Measurements from ENCODE around the gene SPG7. TPM values are rescaled to one million over a fixed set of nuclear protein-coding genes. Genes with fewer than 3 reads are reported as not detected.

SPG7 gene
- polyA plus RNA-seq, 1 donor from 2014 or later, result 216 TPM

DNA sequence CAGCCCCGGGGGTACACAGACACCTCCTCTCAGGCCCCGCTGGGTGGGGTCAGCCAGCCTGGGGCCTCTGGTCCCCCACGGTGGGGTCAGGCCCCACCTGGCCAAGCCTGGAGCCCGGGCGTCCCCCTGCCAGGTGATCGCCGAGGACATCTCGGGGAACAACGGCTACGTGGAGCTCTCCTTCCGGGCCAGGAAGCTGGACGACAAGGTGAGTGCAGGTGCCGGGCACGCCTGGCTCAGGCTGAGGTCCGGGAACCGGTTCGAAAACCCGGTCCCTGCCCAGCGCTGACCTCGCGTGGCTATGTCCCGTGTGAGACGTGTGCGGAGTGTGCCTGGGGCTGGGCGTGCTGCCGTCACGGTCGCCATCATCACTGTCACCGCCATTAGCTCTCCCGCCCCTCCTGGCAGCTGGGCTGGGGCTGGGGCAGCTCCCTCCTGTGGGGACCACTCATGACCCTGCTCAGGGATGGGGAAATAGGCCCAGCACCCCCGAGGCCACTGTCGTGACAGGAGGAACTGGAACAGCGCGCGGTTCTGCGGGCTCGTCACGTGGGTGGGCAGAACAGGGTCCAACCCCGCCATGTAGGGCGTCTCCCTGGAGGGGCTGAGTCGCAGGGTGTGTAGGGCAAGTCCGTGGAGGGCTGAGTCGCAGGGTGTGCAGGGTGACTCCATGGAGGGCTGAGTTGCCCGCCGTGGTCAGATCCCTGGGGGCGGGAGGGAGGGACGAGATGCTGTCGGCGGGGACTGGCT is 75.9 kb downstream of the SPG7 start:
- TF ChIP-seq REST (IDR thresholded peaks at IDR 0.05; ENCODE audit: borderline replicate concordance) (no peak), SMC3 (conservative IDR thresholded peaks at IDR 0.05; ENCODE audit: poor library complexity) (no peak), CTCF (IDR thresholded peaks at IDR 0.05; ENCODE audit: poor library complexity, severe bottlenecking) (no peak), MXI1 (conservative IDR thresholded peaks at IDR 0.05; ENCODE audit: poor library complexity, severe bottlenecking) (no peak)

DNA sequence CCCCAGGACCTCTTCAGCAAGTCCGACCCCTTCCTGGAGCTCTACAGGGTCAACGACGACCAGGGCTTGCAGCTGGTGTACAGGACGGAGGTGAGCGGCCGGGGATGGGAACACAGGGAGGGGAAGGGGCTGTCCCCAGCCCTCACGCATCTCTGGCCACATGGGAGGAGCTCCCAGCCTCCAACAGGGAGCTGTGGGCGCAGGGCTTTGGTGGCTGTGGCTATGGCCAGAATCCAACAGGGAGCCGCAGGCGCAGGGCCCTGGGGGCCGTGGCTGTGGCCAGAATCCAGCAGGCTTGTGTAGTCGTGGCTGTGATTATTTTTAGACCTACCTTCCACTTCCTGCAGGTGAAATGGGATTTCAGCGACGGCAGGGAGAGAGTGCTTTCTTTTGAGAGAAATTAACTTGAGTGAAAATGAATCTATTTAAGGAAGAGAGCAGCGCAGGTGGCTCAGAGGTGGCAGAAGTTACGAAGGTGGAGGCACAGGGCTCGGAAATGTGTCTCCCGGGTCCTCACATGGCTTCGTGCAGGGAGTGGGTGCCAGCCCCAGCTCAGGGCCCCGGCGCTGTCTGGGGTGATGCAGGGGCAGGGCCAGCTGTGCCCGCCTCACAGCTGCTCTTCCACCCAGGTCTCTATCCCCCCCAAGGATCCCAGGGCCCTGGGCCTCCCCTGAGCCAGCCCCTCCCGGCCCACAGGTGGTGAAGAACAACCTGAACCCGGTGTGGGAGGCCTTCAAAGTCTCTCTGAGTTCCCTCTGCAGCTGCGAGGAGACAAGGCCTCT is 76.8 kb downstream of the SPG7 start:
- Histone ChIP-seq H3K27ac (ENCODE audit: low read length) (no peak overlapping the region), H3K9me3 (ENCODE audit: low read length) (no peaks in the 10 kb centered on the region), H4K20me1 (ENCODE audit: insufficient read depth) (no peaks in the 10 kb centered on the region), H3K4me2 (ENCODE audit: low read length) (no peak overlapping the region), H3K27me3 (ENCODE audit: insufficient read depth, low read depth, low read length) (no peaks in the 10 kb centered on the region), H3K79me2 (replicated peaks; ENCODE audit: insufficient read depth, low read length) (no peaks in the 10 kb centered on the region), H3K36me3 (ENCODE audit: insufficient read depth, low read length) (no peaks in the 10 kb centered on the region), H3F3A (ENCODE audit: insufficient read depth, low read length, poor library complexity, severe bottlenecking) (no peaks in the 10 kb centered on the region), H2AFZ (ENCODE audit: low read depth, low read length) (no peak overlapping the region), H3K9me2 (ENCODE audit: insufficient read depth, low read length) (no peaks in the 10 kb centered on the region), H3K4me3 (ENCODE audit: low read length) (no peak overlapping the region), H3K9ac (ENCODE audit: low read length) (no peak overlapping the region)
- TF ChIP-seq RAD21 (conservative IDR thresholded peaks at IDR 0.05) (no peak), REST (IDR thresholded peaks at IDR 0.05; ENCODE audit: borderline replicate concordance) (no peak), CTCF (IDR thresholded peaks at IDR 0.05; ENCODE audit: poor library complexity, severe bottlenecking) (no peak), EZH2 (IDR thresholded peaks at IDR 0.05; ENCODE audit: borderline replicate concordance, insufficient read depth, low read length, poor library complexity, severe bottlenecking) (no peak), SMC3 (conservative IDR thresholded peaks at IDR 0.05; ENCODE audit: poor library complexity) (no peak), MXI1 (conservative IDR thresholded peaks at IDR 0.05; ENCODE audit: poor library complexity, severe bottlenecking) (no peak), EP300 (conservative IDR thresholded peaks at IDR 0.05; ENCODE audit: poor library complexity, severe bottlenecking) (no peak), TAF1 (IDR thresholded peaks at IDR 0.05; ENCODE audit: low read depth) (no peak)

More for the DNA sequence above, 75.9 kb downstream of the SPG7 start:
- H3K9ac ChIP-seq (ENCODE audit: low read length), result no peak overlapping the region
- H3K79me2 ChIP-seq (replicated peaks; ENCODE audit: insufficient read depth, low read length), result no peaks in the 10 kb centered on the region
- H3K27ac ChIP-seq (ENCODE audit: low read length), result no peak overlapping the region
- no peak overlapping the region for H3K4me2 ChIP-seq (ENCODE audit: low read length)
- H4K20me1 ChIP-seq (ENCODE audit: insufficient read depth), result no peaks in the 10 kb centered on the region
- no peaks in the 10 kb centered on the region for H3K9me3 ChIP-seq (ENCODE audit: low read length)
- H2AFZ ChIP-seq (ENCODE audit: low read depth, low read length), result no peak overlapping the region
- no peaks in the 10 kb centered on the region for H3F3A ChIP-seq (ENCODE audit: insufficient read depth, low read length, poor library complexity, severe bottlenecking)
- H3K4me3 ChIP-seq (ENCODE audit: low read length), result no peak overlapping the region
- H3K9me2 ChIP-seq (ENCODE audit: insufficient read depth, low read length), result no peaks in the 10 kb centered on the region
- no peaks in the 10 kb centered on the region for H3K36me3 ChIP-seq (ENCODE audit: insufficient read depth, low read length)
- H3K27me3 ChIP-seq (ENCODE audit: insufficient read depth, low read depth, low read length), result no peaks in the 10 kb centered on the region

Measured in neural cell (in vitro differentiated cells).